SK-N-MC (cell line): ENCODE measurements around the gene CCDC88C.

Experiments
- DNase-seq: peaks from one replicate; pipeline ENCODE4 v3.0.0-alpha.2; 2011; ENCODE audit warnings: low read depth, low spot score
- H3K27ac ChIP-seq: fragments of 200-600 bp; sonication (generic); 2 replicates; pipeline ENCODE4 v1.5.1; 2016; ENCODE audit warnings: mixed run types
- H3K36me3 ChIP-seq: fragments of 200-600 bp; sonication (generic); 2 replicates; pipeline ENCODE4 v1.6.1; 2017; ENCODE audit warnings: antibody characterized with exemption, low read length, mixed read lengths; ENCODE audit not compliant: insufficient read depth
- H3K4me3 ChIP-seq: fragments of 200-600 bp; sonication (generic); 2 replicates; pipeline ENCODE4 v1.5.1; 2016
- H3K9ac ChIP-seq: fragments of 200-600 bp; sonication (generic); 2 replicates; pipeline ENCODE4 v1.8.0; 2017; ENCODE audit warnings: mixed run types, mixed read lengths; ENCODE audit not compliant: insufficient read length
- H3K9me3 ChIP-seq: fragments of 200-600 bp; sonication (generic); 2 replicates; pipeline ENCODE4 v1.6.1; 2017; ENCODE audit warnings: low read depth, mild to moderate bottlenecking, antibody characterized with exemption, low read length, moderate library complexity, mixed read lengths
- EZH2 ChIP-seq: fragments of 200-600 bp; sonication (generic); IDR thresholded peaks from one replicate; pipeline ENCODE4 v1.6.1; 2017; ENCODE audit warnings: antibody characterized with exemption
- FOXP2 ChIP-seq: optimal IDR thresholded peaks from 2 replicates; pipeline ENCODE3; 2011; ENCODE audit warnings: mild to moderate bottlenecking, moderate library complexity; ENCODE audit not compliant: insufficient read depth; ENCODE audit errors: extremely low read length, control extremely low read depth
- POLR2AphosphoS5 ChIP-seq: IDR thresholded peaks from 2 replicates; pipeline ENCODE4 v1.6.1; 2012; ENCODE audit warnings: mild to moderate bottlenecking, low read depth, low read length, borderline replicate concordance

CCDC88C gene

DNA sequence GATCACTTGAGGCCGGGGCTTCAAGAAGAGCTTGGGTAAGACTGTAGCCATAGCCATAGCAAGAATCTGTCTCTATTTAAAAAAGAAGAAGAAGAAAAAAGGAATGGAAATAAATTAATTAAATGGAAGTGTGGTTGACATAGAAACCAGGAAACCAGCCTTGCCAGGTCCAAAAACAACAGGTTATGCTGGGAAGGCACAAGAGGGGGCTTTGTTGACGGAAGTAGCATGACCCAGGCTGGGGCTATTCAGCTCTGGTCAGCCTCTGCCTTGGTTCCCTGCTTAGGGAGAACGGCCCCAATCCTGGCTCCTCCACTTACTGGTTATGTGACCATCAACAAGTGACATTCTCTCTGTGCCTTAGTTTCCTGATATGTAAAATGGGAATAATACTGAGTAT lies 158.7 kb downstream of the CCDC88C start:
- DNase-seq = no peak
- TF ChIP-seq EZH2 (no peak), POLR2AphosphoS5 (no peak), FOXP2 (no peak)
- H3K9ac ChIP-seq = no peak overlapping the region
- no peaks in the 10 kb centered on the region for H3K9me3 ChIP-seq
- no peaks in the 10 kb centered on the region for H3K36me3 ChIP-seq
- H3K27ac ChIP-seq = no peak overlapping the region
- H3K4me3 ChIP-seq = no peak overlapping the region

DNA sequence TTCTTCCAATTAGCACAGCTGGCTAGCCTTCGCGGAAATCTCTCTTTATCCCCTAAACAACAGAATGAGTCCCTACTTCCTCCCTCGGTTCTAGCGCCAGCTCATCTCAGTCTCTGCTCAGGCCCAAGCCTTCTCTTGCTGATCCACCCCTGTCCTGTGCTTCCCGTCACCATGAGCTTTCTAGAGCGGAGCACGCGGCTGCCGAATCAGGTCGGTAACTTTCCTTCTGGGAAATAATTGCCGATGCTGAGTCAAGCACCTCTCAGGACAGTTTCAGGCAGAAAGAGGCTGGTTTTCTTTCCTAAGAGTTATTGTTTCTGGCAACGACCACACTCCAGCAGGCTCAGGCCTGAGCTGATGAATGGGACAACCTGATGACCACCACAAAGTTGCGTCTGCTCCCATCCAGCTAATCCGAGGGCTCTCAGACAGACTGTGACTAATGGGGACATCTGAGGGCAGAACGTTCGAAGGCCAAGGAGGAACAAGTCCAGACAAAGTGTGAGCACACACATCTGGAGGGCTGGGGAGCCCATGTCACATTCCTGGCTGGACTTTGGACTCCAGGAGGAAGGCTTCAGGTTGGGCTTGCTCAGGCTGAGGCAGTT lies 159.5 kb downstream of the CCDC88C start:
- Histone ChIP-seq H3K9me3 (no peaks in the 10 kb centered on the region), H3K4me3 (no peak overlapping the region), H3K9ac (no peak overlapping the region), H3K27ac (no peak overlapping the region), H3K36me3 (no peaks in the 10 kb centered on the region)
- no peak for TF ChIP-seq POLR2AphosphoS5
- no peak for TF ChIP-seq FOXP2
- TF ChIP-seq EZH2 = no peak
- no peak for DNase-seq

DNA sequence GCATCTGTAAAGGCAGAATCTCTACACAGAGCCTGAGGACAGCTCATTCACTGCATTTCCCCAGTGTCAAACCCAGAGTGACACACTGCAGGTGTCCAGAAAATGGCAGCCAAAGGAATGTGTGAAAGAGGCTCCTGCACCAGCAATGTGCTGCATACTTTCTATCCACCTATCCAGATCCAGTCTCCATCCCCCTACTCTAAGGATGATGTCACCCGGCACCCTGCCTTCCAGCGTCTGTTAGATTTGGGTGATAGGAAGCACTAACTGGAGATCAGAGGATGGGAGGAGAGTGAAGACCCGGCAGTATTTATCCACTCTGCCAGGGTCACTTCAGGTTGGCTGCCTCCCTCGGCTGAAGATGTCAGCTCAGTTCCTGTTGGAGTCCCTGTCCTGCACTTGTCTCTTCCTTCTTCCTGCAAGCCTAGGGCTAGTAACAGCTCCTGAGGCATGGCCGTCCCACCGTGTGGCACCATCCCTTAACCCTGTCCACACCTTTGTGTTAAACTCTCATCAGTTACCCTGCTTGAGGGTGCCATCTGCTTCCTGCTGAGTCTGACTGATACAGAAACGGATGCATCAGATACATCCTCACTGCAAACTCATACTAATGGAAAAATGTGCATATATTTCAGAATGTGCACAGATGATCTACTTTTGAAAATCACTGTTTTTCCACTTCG lies 160.2 kb downstream of the CCDC88C start:
- H3K36me3 ChIP-seq = no peaks in the 10 kb centered on the region
- DNase-seq = no peak
- no peaks in the 10 kb centered on the region for H3K9me3 ChIP-seq
- H3K4me3 ChIP-seq = no peak overlapping the region
- H3K9ac ChIP-seq = no peak overlapping the region
- no peak overlapping the region for H3K27ac ChIP-seq
- TF ChIP-seq POLR2AphosphoS5 (no peak), EZH2 (no peak), FOXP2 (no peak)

DNA sequence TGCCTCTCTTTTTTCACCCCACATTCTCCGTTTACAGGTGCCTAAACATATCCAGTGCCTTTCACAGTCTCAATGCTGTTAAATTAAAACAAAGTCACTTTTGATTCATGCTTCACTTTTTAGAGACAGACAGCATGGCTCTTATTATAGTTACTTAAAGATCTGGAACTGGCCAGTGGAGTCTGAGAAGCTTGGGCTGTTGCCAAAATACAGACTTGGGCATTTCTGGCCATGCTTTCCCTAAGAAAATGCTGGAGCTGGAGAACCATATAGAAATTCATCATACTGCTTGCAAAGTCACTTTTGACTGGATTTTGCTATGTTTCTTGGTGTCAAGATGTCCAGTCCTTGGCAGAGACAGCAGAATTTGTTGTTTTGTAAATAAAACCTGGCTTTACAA lies 161.0 kb downstream of the CCDC88C start:
- no peak for DNase-seq
- Histone ChIP-seq H3K27ac (no peak overlapping the region), H3K36me3 (no peaks in the 10 kb centered on the region), H3K4me3 (no peak overlapping the region), H3K9me3 (no peaks in the 10 kb centered on the region), H3K9ac (no peak overlapping the region)
- TF ChIP-seq FOXP2 (no peak), POLR2AphosphoS5 (no peak), EZH2 (no peak)

DNA sequence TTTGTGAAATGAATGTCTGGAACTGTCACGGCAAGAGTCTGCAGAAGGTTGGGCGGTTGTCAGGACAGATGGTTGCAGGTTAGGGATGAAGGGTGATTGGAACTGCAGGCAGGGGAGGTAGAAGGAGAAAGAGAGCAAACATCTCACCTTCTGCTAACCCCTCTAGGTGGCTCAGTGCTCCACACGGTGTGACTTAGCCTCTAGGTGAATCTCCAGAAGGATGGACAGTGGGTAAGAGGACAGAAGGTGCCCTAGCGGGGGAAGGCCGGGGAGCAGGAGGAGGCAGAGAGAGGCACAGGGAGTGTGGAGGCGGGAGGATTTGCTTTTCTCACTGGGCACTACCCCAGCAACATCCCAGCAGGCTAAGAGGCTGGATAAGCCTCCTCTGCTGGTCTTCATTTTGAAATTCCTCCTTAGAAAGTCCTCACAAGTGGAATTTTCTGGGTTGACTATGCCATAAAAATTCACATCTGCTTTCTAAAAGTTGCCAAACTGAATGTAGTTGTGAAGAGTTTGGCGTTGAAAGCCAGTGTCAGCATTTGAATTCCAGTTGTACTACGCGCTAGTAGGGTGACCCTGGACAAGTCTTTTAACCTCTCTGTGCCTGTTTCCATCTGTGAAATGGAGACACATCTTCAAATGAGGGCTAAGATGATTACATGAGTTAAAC lies 162.5 kb downstream of the CCDC88C start:
- no peak overlapping the region for H3K4me3 ChIP-seq
- H3K27ac ChIP-seq = no peak overlapping the region
- TF ChIP-seq EZH2 (no peak), POLR2AphosphoS5 (no peak), FOXP2 (no peak)
- DNase-seq = no peak
- no peaks in the 10 kb centered on the region for H3K9me3 ChIP-seq
- H3K9ac ChIP-seq = no peak overlapping the region
- H3K36me3 ChIP-seq = no peaks in the 10 kb centered on the region

DNA sequence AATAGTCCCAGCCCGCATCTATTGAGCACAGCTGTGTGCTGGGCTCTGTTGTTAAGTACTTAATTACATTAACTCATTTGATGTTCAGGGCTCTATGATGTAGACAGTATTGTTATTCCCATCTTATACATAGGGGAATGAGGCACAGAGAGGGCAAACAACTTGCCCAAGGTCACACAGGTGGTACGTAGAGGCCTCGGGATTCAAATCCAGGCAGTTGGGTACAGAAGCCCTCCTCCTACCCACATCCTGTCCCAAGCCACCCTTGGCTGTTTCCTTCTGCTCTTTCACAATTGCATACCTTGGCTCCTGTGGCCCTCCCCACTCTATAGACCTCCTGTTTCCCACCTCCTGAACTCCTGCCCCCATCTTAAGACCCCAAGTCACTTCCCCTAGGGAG lies 163.2 kb downstream of the CCDC88C start:
- DNase-seq = no peak
- no peak overlapping the region for H3K9ac ChIP-seq
- no peak for TF ChIP-seq EZH2
- TF ChIP-seq POLR2AphosphoS5 = no peak
- TF ChIP-seq FOXP2 = no peak
- H3K27ac ChIP-seq = no peak overlapping the region
- H3K9me3 ChIP-seq = no peaks in the 10 kb centered on the region
- no peak overlapping the region for H3K4me3 ChIP-seq
- H3K36me3 ChIP-seq = no peaks in the 10 kb centered on the region

DNA sequence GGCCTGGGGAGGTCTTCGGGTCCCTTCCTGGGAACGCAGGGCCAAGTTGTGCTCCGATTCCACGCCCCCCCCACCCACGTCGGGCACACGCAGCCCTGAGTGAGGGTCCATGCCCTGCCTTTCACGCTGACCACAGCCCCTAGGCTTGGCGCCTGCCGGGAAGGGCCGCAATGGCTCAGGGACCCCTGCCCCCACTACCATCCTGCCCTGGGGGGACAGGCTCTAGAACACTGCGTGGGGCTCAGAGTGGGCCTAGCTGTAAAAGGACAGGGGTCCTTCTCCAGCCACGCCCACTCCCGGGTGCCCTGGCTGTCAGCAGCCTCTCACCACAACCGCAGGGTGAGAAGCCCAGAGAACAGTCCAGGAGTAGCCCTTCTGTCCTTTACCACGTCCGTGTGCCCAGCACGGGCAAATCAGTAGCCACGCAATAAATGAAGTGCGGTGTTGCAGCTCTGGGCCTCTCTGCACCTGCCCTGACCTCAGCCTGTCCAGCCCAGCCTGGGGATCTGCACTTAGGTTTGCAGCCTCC lies 163.8 kb downstream of the CCDC88C start:
- DNase-seq = no peak
- no peaks in the 10 kb centered on the region for H3K36me3 ChIP-seq
- H3K9me3 ChIP-seq = no peaks in the 10 kb centered on the region
- TF ChIP-seq POLR2AphosphoS5 (no peak), EZH2 (no peak), FOXP2 (no peak)
- H3K4me3 ChIP-seq = no peak overlapping the region
- H3K27ac ChIP-seq = no peak overlapping the region
- H3K9ac ChIP-seq = no peak overlapping the region
